Heart right ventricle (tissue), 16 donors: ENCODE results near the gene PARD3. TPM values are rescaled to one million over a fixed set of nuclear protein-coding genes. Genes with fewer than 3 reads are reported as not detected.
A peak's percentile ranks its signal among the peaks of the same experiment; 100 is the strongest.

ENCODE experiments used
- ATAC-seq, 8 donors: fragments of 200-7000 bp; cut with Tn5 transposase; one replicate each; pipeline ENCODE4 v1.9.1; 2020; ENCODE audit warnings: mild to moderate bottlenecking in 8 of 8, moderate library complexity in 8 of 8, moderate number of reproducible peaks in 1 of 8
- DNase-seq, 2 donors: peaks; one replicate each; pipeline ENCODE4 v3.0.0-alpha.2; 2020
- H3K27ac ChIP-seq, 10 donors: fragments of 200-600 bp; sonication (generic) in 2 of 10; one replicate each; pipeline versions ENCODE4 v1.5.0 to v1.8.0; 2020 to 2022; ENCODE audit warnings: mild to moderate bottlenecking in 3 of 10
- H3K27me3 ChIP-seq, 7 donors: fragments of 200-600 bp; one replicate each; pipeline ENCODE4 v1.8.0; 2021 to 2022; ENCODE audit warnings: mild to moderate bottlenecking in 2 of 7
- H3K36me3 ChIP-seq, 9 donors: fragments of 200-600 bp; sonication (generic) in 1 of 9; one replicate each; pipeline versions ENCODE4 v1.5.0 to v1.8.0; 2020 to 2022; ENCODE audit warnings: mild to moderate bottlenecking in 2 of 9
- H3K4me1 ChIP-seq, 9 donors: fragments of 200-600 bp; sonication (generic) in 1 of 9; one replicate each; pipeline versions ENCODE4 v1.5.0 to v1.8.0; 2020 to 2022; ENCODE audit warnings: mild to moderate bottlenecking in 4 of 9
- H3K4me3 ChIP-seq, 10 donors: fragments of 200-600 bp; sonication (generic) in 2 of 10; one replicate each; pipeline versions ENCODE4 v1.5.0 to v1.8.0; 2020 to 2022; ENCODE audit warnings: mild to moderate bottlenecking in 7 of 10, moderate library complexity in 2 of 10
- H3K9me3 ChIP-seq, 11 donors: fragments of 200-600 bp in 10 of 11; sonication (generic) in 2 of 11; one replicate each; pipeline versions ENCODE4 v1.5.0 to v1.8.0; 2013 to 2022; ENCODE audit warnings: mild to moderate bottlenecking in 2 of 11, control low read depth in 1 of 11, moderate library complexity in 1 of 11
- CTCF ChIP-seq, 9 donors: fragments of 200-600 bp; sonication (generic) in 2 of 9; IDR thresholded peaks; one replicate each; pipeline versions ENCODE4 v1.5.0 to v1.8.0; 2021 to 2022; ENCODE audit warnings: antibody characterized with exemption in 9 of 9, mild to moderate bottlenecking in 5 of 9, moderate library complexity in 1 of 9
- WGBS, 2 donors: extraction: QIAGEN DNeasy Blood & Tissue Kit; methylation state at CpG; one replicate each; pipeline ENCODE4 v1.1.7; 2013; ENCODE audit warnings: inconsistent platforms in 1 of 2; 5-methylcytosine and 5-hydroxymethylcytosine counted together
- intact Hi-C, 10 donors: fragments of 100-400 bp; cut with DNase I; formaldehyde crosslinking; loops; one replicate each; pipeline versions ENCODE4 v1.11.1 to v1.14.2; 2022
- polyA plus RNA-seq, 2 donors: library from polyadenylated mRNA; stranded (reverse); fragments of 200-250 nt; gene quantifications; one replicate each; pipeline ENCODE4 v1.2.3, GENCODE V29; 2013
- total RNA-seq, 10 donors: library from RNA; stranded (reverse); fragmentation: NEBNext Ultra II Directional in 3 of 10; extraction: Animal tissue kit (Norgen Biotek cat#: 25700) in 3 of 10; gene quantifications; one replicate each; pipeline versions ENCODE4 v1.2.1 to v1.2.4, GENCODE V29; 2021 to 2023
- donor health status: Arrhythmogenic right ventricular cardiomyopathy.
- donor health status: ischemic (EF 13 %, LVEDD 7.1; RV severe dilation, severe dysfunction).
- donor health status: healthy with polysubstance abuse.
- donor health status: DM: no; HTN: yes; CAD: no.
- donor health status: DM: no; HTN: no; CAD: no.
- donor health status: ischemic (EF 25% LVEDD 6.9; RV normal size, moderate dysfunction).
- donor health status: ischemic (EF 25% LVEDD 5.7; RV mildly dilated, moderate dysfunction).
- donor health status: healthy.
- donor health status: DM: yes; HTN: yes; CAD: no.
- donor health status: Ischemic cardiomyopathy.
- donor health status: ischemic (EF 35%, LVEDD 5.7; RV mildly dilated, moderate dysfunction).
- donor health status: nonischemic (EF 11% LVEDD 7.7; RV severe dilation, severe dysfunction).
- donor health status: DM: yes; HTN: yes; CAD: no.
- donor health status: PGD.
- donor health status: ischemic (EF 29% LVEDD 5.4; RV normal size, mild dysfunction).
- donor health status: nonischemic (EF 23%, LVEDD 6.1; RV moderate dilation, normal function).

Gene PARD3
- total and polyA plus RNA-seq, 12 donors, result 19.7 to 41.8 (median 34.2) TPM

GRCh38 chr10:34682580-34682979 lies 132.5 kb downstream of the PARD3 start:
- no peaks in the 10 kb centered on the region for H3K36me3 ChIP-seq
- peaks cover 0 to 7% (median 1%) of the 10 kb centered on the region in 9 donors for H3K4me1 ChIP-seq
- no peak overlapping the region for H3K27ac ChIP-seq
- no peak for TF ChIP-seq CTCF (IDR thresholded peaks at IDR 0.05)
- ATAC-seq, result peak in 1 of 8 donors; percentile 12
- H3K9me3 ChIP-seq, result no peaks in the 10 kb centered on the region
- no peak overlapping the region for H3K4me3 ChIP-seq
- intact Hi-C loops, result no loop called here
- no peaks in the 10 kb centered on the region for H3K27me3 ChIP-seq
- no peak for DNase-seq
- WGBS, 2 donors, result 94 to 95% methylated on average over 7 of the region's 7 CpGs

DNA sequence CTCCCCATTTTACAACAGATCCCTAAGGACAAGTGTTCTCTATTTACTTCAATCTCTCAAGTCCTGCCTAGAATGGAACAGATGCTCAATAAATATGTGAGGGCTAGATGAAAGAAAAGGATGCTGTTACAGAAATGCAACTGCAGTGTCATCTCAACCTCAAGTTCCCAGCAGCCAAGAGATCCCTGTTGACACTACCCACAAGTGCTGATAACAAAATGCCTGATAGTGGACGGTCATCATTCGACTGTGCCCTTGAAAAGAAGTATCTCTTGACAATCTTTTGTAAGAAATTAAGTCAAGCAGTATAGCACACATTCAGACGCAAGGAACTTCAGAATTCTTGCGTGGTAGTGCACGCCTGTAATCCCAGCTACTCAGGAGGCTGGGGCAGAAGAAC lies 133.2 kb downstream of the PARD3 start:
- Histone ChIP-seq H3K4me3 (no peak overlapping the region), H3K9me3 (no peaks in the 10 kb centered on the region), H3K36me3 (no peaks in the 10 kb centered on the region), H3K27me3 (no peaks in the 10 kb centered on the region), H3K27ac (no peak overlapping the region), H3K4me1 (peaks cover 0 to under 1% (median 0%) of the 10 kb centered on the region in 9 donors)
- no peak for DNase-seq
- no peak for ATAC-seq
- TF ChIP-seq CTCF (IDR thresholded peaks at IDR 0.05), result no peak
- intact Hi-C loops, result no loop called here
- 74 to 79% methylated on average over 5 of the region's 5 CpGs for WGBS, 2 donors

- ATAC-seq (no peak), DNase-seq (no peak)
- 92 to 93% methylated on average over 8 of the region's 8 CpGs for WGBS, 2 donors
- no peak for TF ChIP-seq CTCF (IDR thresholded peaks at IDR 0.05)
- intact Hi-C loops, result loop anchor here in 3 of 10 donors (10.0 kb wide), 3 partner anchors 136 to 346 kb away; partner anchors contain the start of gene PARD3 (in 1 of the 3)
- H3K27ac ChIP-seq, result no peak overlapping the region
- H3K36me3 ChIP-seq, result no peaks in the 10 kb centered on the region
- H3K4me3 ChIP-seq, result no peak overlapping the region
- no peaks in the 10 kb centered on the region for H3K4me1 ChIP-seq
- no peaks in the 10 kb centered on the region for H3K9me3 ChIP-seq
- no peaks in the 10 kb centered on the region for H3K27me3 ChIP-seq
Observed at GRCh38 chr10:34679177-34679576, 135.9 kb downstream of the PARD3 start.

DNA sequence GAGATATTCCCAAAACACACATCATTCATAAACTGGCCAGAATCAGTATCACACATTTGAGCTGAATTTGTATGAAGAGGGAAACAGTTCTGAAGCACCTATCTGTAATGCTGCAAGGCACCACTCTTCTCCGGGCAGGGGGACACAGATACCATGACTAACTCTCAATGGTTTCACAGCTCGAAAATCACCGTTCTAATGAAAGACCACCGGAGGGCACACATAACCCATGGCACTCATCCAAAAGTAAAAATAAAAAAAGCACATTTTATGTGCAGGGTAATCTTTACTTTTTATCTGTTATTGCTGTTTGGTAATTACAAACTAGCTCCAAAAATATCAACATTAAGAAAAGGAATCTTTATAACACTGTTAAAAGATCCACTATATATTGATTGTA lies 137.5 kb downstream of the PARD3 start:
- no peak overlapping the region for H3K27ac ChIP-seq
- no peak for TF ChIP-seq CTCF (IDR thresholded peaks at IDR 0.05)
- ATAC-seq (no peak), DNase-seq (no peak)
- no peaks in the 10 kb centered on the region for H3K9me3 ChIP-seq
- H3K4me1 ChIP-seq, result peaks cover 0 to 13% (median 8%) of the 10 kb centered on the region in 9 donors
- intact Hi-C loops, result loop anchor here in 3 of 10 donors (10.0 kb wide), 3 partner anchors 137 to 347 kb away; partner anchors contain the start of gene PARD3 (in 1 of the 3)
- 80 to 82% methylated on average over 4 of the region's 4 CpGs for WGBS, 2 donors
- no peak overlapping the region for H3K4me3 ChIP-seq
- no peaks in the 10 kb centered on the region for H3K36me3 ChIP-seq
- H3K27me3 ChIP-seq, result no peaks in the 10 kb centered on the region
